Neural cell (in vitro differentiated cells): ENCODE data around the gene TSKU. TPM values are rescaled to one million over a fixed set of nuclear protein-coding genes. Genes with fewer than 3 reads are reported as not detected.

Experiments
- H2AFZ ChIP-seq: fragments of 200-600, 300-800 bp; sonication (generic), shearing (Covaris generic); 2 replicates; pipeline ENCODE4 v1.6.0; 2014; ENCODE audit warnings: low read depth, mild to moderate bottlenecking, antibody characterized with exemption, low read length, moderate library complexity
- H3F3A ChIP-seq: fragments of 200-600 bp; shearing (Covaris generic); 2 replicates; pipeline ENCODE4 v1.6.1; 2016; ENCODE audit warnings: mild to moderate bottlenecking, moderate library complexity, mixed read lengths, antibody characterized with exemption, low read length; ENCODE audit not compliant: insufficient read depth, poor library complexity, severe bottlenecking
- H3K27ac ChIP-seq: fragments of 200-600, 300-800 bp; sonication (generic), shearing (Covaris generic); 2 replicates; pipeline ENCODE4 v1.5.1; 2014; ENCODE audit warnings: mild to moderate bottlenecking, low read length, moderate library complexity
- H3K27me3 ChIP-seq: fragments of 300-800, 200-600 bp; sonication (generic), shearing (Covaris generic); 2 replicates; pipeline ENCODE4 v1.6.0; 2014; ENCODE audit warnings: mild to moderate bottlenecking, low read depth, low read length, moderate library complexity; ENCODE audit not compliant: insufficient read depth
- H3K36me3 ChIP-seq: fragments of 300-800, 200-600 bp; sonication (generic), shearing (Covaris generic); 2 replicates; pipeline ENCODE4 v1.5.1; 2014; ENCODE audit warnings: mild to moderate bottlenecking, antibody characterized with exemption, low read length, moderate library complexity; ENCODE audit not compliant: insufficient read depth
- H3K4me2 ChIP-seq: fragments of 300-800, 200-600 bp; sonication (generic), shearing (Covaris generic); 2 replicates; pipeline ENCODE4 v1.6.0; 2014; ENCODE audit warnings: mild to moderate bottlenecking, low read length
- H3K4me3 ChIP-seq: fragments of 300-800, 200-600 bp; sonication (generic), shearing (Covaris generic); 2 replicates; pipeline ENCODE4 v1.5.1; 2014; ENCODE audit warnings: mild to moderate bottlenecking, low read length, moderate library complexity
- H3K79me2 ChIP-seq: fragments of 200-600 bp; shearing (Covaris generic); replicated peaks from 2 replicates; pipeline ENCODE4 v1.6.0; 2014; ENCODE audit warnings: mild to moderate bottlenecking, low read length, moderate library complexity; ENCODE audit not compliant: insufficient read depth
- H3K9ac ChIP-seq: fragments of 300-800, 200-600 bp; sonication (generic), shearing (Covaris generic); 2 replicates; pipeline ENCODE4 v1.6.1; 2016; ENCODE audit warnings: mild to moderate bottlenecking, low read length, mixed read lengths
- H3K9me2 ChIP-seq: fragments of 200-600 bp; shearing (Covaris generic); 2 replicates; pipeline ENCODE4 v1.6.1; 2016; ENCODE audit warnings: mild to moderate bottlenecking, low read length, mixed read lengths; ENCODE audit not compliant: insufficient read depth
- H3K9me3 ChIP-seq: fragments of 200-600, 300-800 bp; sonication (generic), shearing (Covaris generic); 2 replicates; pipeline ENCODE4 v1.6.1; 2016; ENCODE audit warnings: mild to moderate bottlenecking, mixed run types, low read length, moderate library complexity, mixed read lengths
- H4K20me1 ChIP-seq: fragments of 200-600 bp; shearing (Covaris generic); 2 replicates; pipeline ENCODE4 v1.6.1; 2016; ENCODE audit warnings: mild to moderate bottlenecking, mixed run types; ENCODE audit not compliant: insufficient read depth
- CTCF ChIP-seq: fragments of 450-650 bp; IDR thresholded peaks from 2 replicates; pipeline ENCODE4 v1.5.1; 2014; ENCODE audit warnings: antibody characterized with exemption, mild to moderate bottlenecking, moderate library complexity; ENCODE audit not compliant: poor library complexity, severe bottlenecking
- EP300 ChIP-seq: fragments of 450-650 bp; conservative IDR thresholded peaks from 2 replicates; pipeline ENCODE4 v1.6.1; 2014; ENCODE audit warnings: antibody characterized with exemption, mild to moderate bottlenecking, moderate library complexity; ENCODE audit not compliant: poor library complexity, severe bottlenecking
- EZH2 ChIP-seq: fragments of 200-600, 300-800 bp; shearing (Covaris generic), sonication (generic); IDR thresholded peaks from 2 replicates; pipeline ENCODE4 v1.6.1; 2014; ENCODE audit warnings: antibody characterized with exemption, low read length, borderline replicate concordance, mild to moderate bottlenecking; ENCODE audit not compliant: insufficient read depth, poor library complexity, severe bottlenecking
- MXI1 ChIP-seq: fragments of 450-650 bp; conservative IDR thresholded peaks from 2 replicates; pipeline ENCODE4 v1.6.1; 2014; ENCODE audit warnings: antibody characterized with exemption, mild to moderate bottlenecking; ENCODE audit not compliant: poor library complexity, severe bottlenecking
- POLR2AphosphoS5 ChIP-seq: IDR thresholded peaks from 2 replicates; pipeline ENCODE4 v1.6.1; 2012
- RAD21 ChIP-seq: fragments of 450-650 bp; conservative IDR thresholded peaks from 2 replicates; pipeline ENCODE4 v1.6.1; 2014; ENCODE audit warnings: antibody characterized with exemption, mild to moderate bottlenecking, moderate library complexity
- REST ChIP-seq: IDR thresholded peaks from 2 replicates; pipeline ENCODE4 v1.6.1; 2012; ENCODE audit warnings: borderline replicate concordance
- TAF1 ChIP-seq: IDR thresholded peaks from 2 replicates; pipeline ENCODE4 v1.6.1; 2012; ENCODE audit warnings: low read depth
- polyA plus RNA-seq: library from polyadenylated mRNA; depleted of rRNA; stranded (reverse); fragments of >200 nt; gene quantifications from 2 replicates; pipeline ENCODE4 v1.2.3, GENCODE V29; 2014

Gene TSKU
- polyA plus RNA-seq, 1 donor from 2014 or later, result 3.5 TPM

GRCh38 chr11:76758311-76758710 lies 24.8 kb upstream of the TSKU start:
- no peak overlapping the region for H3K27ac ChIP-seq
- H3K4me2 ChIP-seq, result no peak overlapping the region
- H3K79me2 ChIP-seq, result no peaks in the 10 kb centered on the region
- H3K9ac ChIP-seq, result no peak overlapping the region
- H3K9me2 ChIP-seq, result no peaks in the 10 kb centered on the region
- no peak for TF ChIP-seq RAD21
- TF ChIP-seq TAF1, result no peak
- no peak for TF ChIP-seq REST
- no peak for TF ChIP-seq MXI1
- TF ChIP-seq CTCF, result no peak
- no peaks in the 10 kb centered on the region for H3K36me3 ChIP-seq
- H3K27me3 ChIP-seq, result no peaks in the 10 kb centered on the region
- no peak overlapping the region for H3K4me3 ChIP-seq
- H3K9me3 ChIP-seq, result no peaks in the 10 kb centered on the region
- H3F3A ChIP-seq, result no peaks in the 10 kb centered on the region
- no peak overlapping the region for H2AFZ ChIP-seq
- no peaks in the 10 kb centered on the region for H4K20me1 ChIP-seq

GRCh38 chr11:76759092-76759491 lies 24.1 kb upstream of the TSKU start:
- Histone ChIP-seq H3K27me3 (no peaks in the 10 kb centered on the region), H3K79me2 (no peaks in the 10 kb centered on the region), H4K20me1 (no peaks in the 10 kb centered on the region), H3K4me3 (no peak overlapping the region), H3K9ac (no peak overlapping the region), H3K36me3 (no peaks in the 10 kb centered on the region), H2AFZ (no peak overlapping the region), H3K9me3 (no peaks in the 10 kb centered on the region), H3K27ac (no peak overlapping the region), H3F3A (no peaks in the 10 kb centered on the region), H3K4me2 (no peak overlapping the region), H3K9me2 (no peaks in the 10 kb centered on the region)
- TF ChIP-seq REST, result no peak
- no peak for TF ChIP-seq CTCF
- no peak for TF ChIP-seq EP300
- no peak for TF ChIP-seq EZH2
- no peak for TF ChIP-seq MXI1
- no peak for TF ChIP-seq POLR2AphosphoS5
